Chondrocyte (in vitro differentiated cells): ENCODE results near the gene C1S. TPM values are rescaled to one million over a fixed set of nuclear protein-coding genes. Genes with fewer than 3 reads are reported as not detected.

Experiments
- DNase-seq: peaks from one replicate; pipeline ENCODE4 v3.0.0; 2021; ENCODE audit warnings: mixed read lengths, low spot score
- H3K27ac Mint-ChIP-seq: one replicate; pipeline ENCODE4 v1.8.0; 2021; ENCODE audit warnings: mild to moderate bottlenecking, moderate library complexity, mixed read lengths; ENCODE audit not compliant: unreplicated experiment
- H3K27me3 Mint-ChIP-seq: 2 replicates; pipeline ENCODE4 v1.8.0; 2021; ENCODE audit warnings: low read depth, mixed read lengths
- H3K36me3 Mint-ChIP-seq: 2 replicates; pipeline ENCODE4 v1.8.0; 2021; ENCODE audit warnings: low read depth, mixed read lengths
- H3K4me1 Mint-ChIP-seq: 2 replicates; pipeline ENCODE4 v1.8.0; 2021; ENCODE audit warnings: low read depth, mild to moderate bottlenecking, mixed read lengths
- H3K4me3 Mint-ChIP-seq: one replicate; pipeline ENCODE4 v1.8.0; 2021; ENCODE audit warnings: mild to moderate bottlenecking, moderate library complexity, mixed read lengths; ENCODE audit not compliant: unreplicated experiment
- H3K9me3 Mint-ChIP-seq: 2 replicates; pipeline ENCODE4 v1.8.0; 2021; ENCODE audit warnings: low read depth, mixed read lengths
- CTCF ChIP-seq: fragments of 200-600 bp; sonication (generic); IDR thresholded peaks from 2 replicates; pipeline ENCODE4 v1.5.0; 2021; ENCODE audit warnings: antibody characterized with exemption, mild to moderate bottlenecking, moderate library complexity
- total RNA-seq: library from RNA; stranded (reverse); gene quantifications from 3 replicates; pipeline ENCODE4 v1.2.1, GENCODE V29; 2021

The C1S gene
- total RNA-seq, 1 donor from 2014 or later = 20.8 TPM

DNA sequence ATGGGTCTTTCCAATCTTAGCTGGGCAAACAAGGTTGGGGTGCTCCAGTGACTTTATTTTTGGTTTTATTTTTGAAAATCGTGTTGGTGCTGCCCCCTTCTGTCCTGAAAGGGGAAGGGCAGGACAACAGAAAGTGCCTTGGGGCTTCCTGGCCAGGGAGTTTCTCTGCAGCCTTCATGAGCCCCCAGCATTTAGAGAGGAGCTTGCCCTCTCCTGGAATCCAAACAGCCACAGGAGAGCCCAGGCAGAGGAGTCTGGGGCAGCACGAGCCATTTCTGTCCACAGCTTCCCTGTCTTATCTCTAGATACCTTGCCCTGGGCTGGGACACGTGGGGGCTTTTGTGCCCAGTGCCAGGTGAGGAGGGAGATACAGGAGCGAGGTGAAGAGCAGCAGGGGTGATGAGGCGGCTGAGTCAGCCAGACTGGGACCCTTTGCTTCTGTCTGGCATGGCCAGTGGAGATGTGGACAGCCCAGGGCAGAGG is 52.9 kb downstream of the C1S start:
- Mint-ChIP-seq H3K27me3 (peaks cover 6% of the 10 kb centered on the region), H3K4me3 (no peak overlapping the region), H3K27ac (no peak overlapping the region), H3K9me3 (no peaks in the 10 kb centered on the region), H3K4me1 (peaks cover 10% of the 10 kb centered on the region), H3K36me3 (peaks cover 2% of the 10 kb centered on the region)
- peak; percentile 57 for DNase-seq
- TF ChIP-seq CTCF = peak; percentile 94

DNA sequence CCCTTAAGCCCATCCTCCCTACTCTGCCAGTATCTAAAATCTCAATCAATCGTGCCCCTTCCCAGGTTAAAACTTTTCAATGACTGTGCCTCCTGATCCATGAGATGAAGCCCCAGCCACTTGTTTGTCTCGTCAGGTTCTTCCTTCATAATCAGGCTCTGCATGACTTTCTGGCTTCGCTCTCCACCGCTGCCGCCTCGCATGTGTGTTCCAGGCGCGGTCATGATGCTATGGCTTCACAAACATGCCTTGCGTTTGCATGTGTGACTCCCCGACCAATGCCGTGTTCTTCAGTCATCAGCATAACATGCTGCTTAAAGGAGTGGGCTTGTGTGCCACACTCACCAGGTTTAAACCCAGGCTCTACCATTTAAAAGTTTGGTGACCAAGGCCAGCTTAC is 53.5 kb downstream of the C1S start:
- DNase-seq = peak; percentile 38
- no peaks in the 10 kb centered on the region for H3K9me3 Mint-ChIP-seq
- H3K4me3 Mint-ChIP-seq = no peak overlapping the region
- TF ChIP-seq CTCF = no peak
- H3K36me3 Mint-ChIP-seq = peaks cover 2% of the 10 kb centered on the region
- H3K27me3 Mint-ChIP-seq = peaks cover 6% of the 10 kb centered on the region
- H3K27ac Mint-ChIP-seq = no peak overlapping the region
- H3K4me1 Mint-ChIP-seq = peaks cover 6% of the 10 kb centered on the region

DNA sequence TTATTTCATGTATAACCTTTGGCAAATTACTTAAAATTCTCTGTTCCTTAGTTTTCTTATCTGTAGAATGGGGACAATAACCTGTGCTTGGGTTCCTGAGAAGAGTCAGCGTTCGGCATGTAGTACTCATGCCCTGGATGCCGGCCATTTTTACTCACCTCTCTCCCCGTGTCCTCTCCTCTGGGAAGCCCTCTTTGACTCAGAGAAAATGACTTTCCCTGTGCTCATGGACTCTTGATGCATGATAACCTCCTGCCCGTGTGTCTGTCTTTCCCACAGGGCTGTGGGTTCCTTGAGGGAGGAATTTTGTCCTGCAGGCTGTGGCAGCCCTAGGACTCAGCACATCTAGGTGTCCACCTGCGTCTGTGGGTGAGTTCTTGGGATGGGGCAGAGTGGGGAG is 54.3 kb downstream of the C1S start:
- Mint-ChIP-seq H3K4me1 (no peaks in the 10 kb centered on the region), H3K36me3 (peaks cover 2% of the 10 kb centered on the region), H3K27me3 (peaks cover 6% of the 10 kb centered on the region), H3K4me3 (no peak overlapping the region), H3K9me3 (no peaks in the 10 kb centered on the region), H3K27ac (no peak overlapping the region)
- TF ChIP-seq CTCF = no peak
- no peak for DNase-seq

- H3K9me3 Mint-ChIP-seq = no peaks in the 10 kb centered on the region
- no peak for DNase-seq
- no peak overlapping the region for H3K4me3 Mint-ChIP-seq
- H3K27ac Mint-ChIP-seq = no peak overlapping the region
- no peak for TF ChIP-seq CTCF
- peaks cover 6% of the 10 kb centered on the region for H3K27me3 Mint-ChIP-seq
- peaks cover 2% of the 10 kb centered on the region for H3K36me3 Mint-ChIP-seq
- H3K4me1 Mint-ChIP-seq = no peaks in the 10 kb centered on the region
These were observed 55.7 kb downstream of the C1S start for GRCh38 chr12:7116196-7116595.

GRCh38 chr12:7116916-7117315 is 56.4 kb downstream of the C1S start:
- peak; percentile 65 for DNase-seq
- no peaks in the 10 kb centered on the region for H3K4me1 Mint-ChIP-seq
- no peaks in the 10 kb centered on the region for H3K9me3 Mint-ChIP-seq
- no peak overlapping the region for H3K4me3 Mint-ChIP-seq
- no peak for TF ChIP-seq CTCF
- no peak overlapping the region for H3K27ac Mint-ChIP-seq
- H3K27me3 Mint-ChIP-seq = peaks cover 6% of the 10 kb centered on the region
- peaks cover 3% of the 10 kb centered on the region for H3K36me3 Mint-ChIP-seq
